Panc1 (cell line): ENCODE measurements around the gene KAZN. TPM values are rescaled to one million over a fixed set of nuclear protein-coding genes. Genes with fewer than 3 reads are reported as not detected.

ENCODE experiments used
- ATAC-seq: fragments of 200-7000 bp; cut with Tn5 transposase; 2 replicates; pipeline ENCODE4 v1.9.1; 2020; ENCODE audit warnings: mild to moderate bottlenecking, moderate library complexity
- BruUV-seq: library from RNA; stranded (reverse); fragments of 400-500 nt; replicated peaks from 2 replicates; lab custom pipeline; 2021; lab: Mats Ljungman, UMichigan
- CTCF ChIA-PET: fragments of 300-600 bp; sonication (Branson Sonifier 250); formaldehyde crosslinking; loops from one replicate; lab custom pipeline; 2022; ENCODE audit warnings: antibody characterized with exemption; lab: Charles Lee
- POLR2A ChIA-PET: fragments of 300-600 bp; sonication (Branson Sonifier 250); formaldehyde crosslinking; loops from one replicate; lab custom pipeline; 2022; ENCODE audit warnings: antibody characterized with exemption; lab: Charles Lee
- DNase-seq: peaks from one replicate; pipeline ENCODE4 v3.0.0-alpha.2; 2010; ENCODE audit warnings: low read depth, low spot score
- H3K27ac ChIP-seq: 2 replicates; pipeline ENCODE4 v1.5.1; 2011; ENCODE audit warnings: mild to moderate bottlenecking, low read length, inconsistent platforms
- H3K27me3 ChIP-seq: fragments of 200-500 bp; sonication (Bioruptor generic); 2 replicates; pipeline ENCODE4 v1.6.0; 2014; ENCODE audit warnings: low read length, inconsistent platforms; ENCODE audit not compliant: control insufficient read depth, insufficient read depth
- H3K36me3 ChIP-seq: fragments of 200-500 bp; sonication (Bioruptor generic); 2 replicates; pipeline ENCODE4 v1.5.1; 2014; ENCODE audit warnings: inconsistent platforms, mild to moderate bottlenecking, low read length, moderate library complexity; ENCODE audit not compliant: control insufficient read depth, insufficient read depth
- H3K4me1 ChIP-seq: 2 replicates; pipeline ENCODE4 v1.5.1; 2011; ENCODE audit warnings: inconsistent platforms, mild to moderate bottlenecking, low read length, moderate library complexity; ENCODE audit not compliant: control insufficient read depth, insufficient read depth
- H3K4me3 ChIP-seq, 2 experiments: 2 replicates each; pipeline ENCODE4 v1.5.1; 2011 to 2012; ENCODE audit warnings: low read depth in 2 of 2, low read length in 2 of 2, mild to moderate bottlenecking in 2 of 2, inconsistent platforms in 1 of 2, moderate library complexity in 1 of 2
- H3K9me3 ChIP-seq: fragments of 200-500 bp; sonication (Bioruptor generic); 2 replicates; pipeline ENCODE4 v1.5.1; 2014; ENCODE audit warnings: low read depth, mild to moderate bottlenecking, inconsistent platforms, low read length, moderate library complexity; ENCODE audit not compliant: control insufficient read depth, insufficient read depth
- CTCF ChIP-seq: fragments of 450-650 bp; IDR thresholded peaks from 2 replicates; pipeline ENCODE4 v1.5.1; 2017; ENCODE audit warnings: mild to moderate bottlenecking
- POLR2AphosphoS5 ChIP-seq: IDR thresholded peaks from 2 replicates; pipeline ENCODE4 v1.6.1; 2012; ENCODE audit warnings: mild to moderate bottlenecking, low read depth, low read length, moderate library complexity
- REST ChIP-seq, 2 experiments: IDR thresholded peaks; 2 replicates each; pipeline ENCODE4 v1.6.1; 2011 to 2012; ENCODE audit warnings: low read depth in 2 of 2, control low read depth in 1 of 2, low read length in 1 of 2, mild to moderate bottlenecking in 1 of 2, moderate library complexity in 1 of 2; ENCODE audit not compliant: insufficient read depth in 1 of 2
- SIN3A ChIP-seq: IDR thresholded peaks from 2 replicates; pipeline ENCODE4 v1.6.1; 2012; ENCODE audit warnings: low read depth, mild to moderate bottlenecking, low read length, moderate library complexity, borderline replicate concordance; ENCODE audit not compliant: insufficient read depth
- TCF7L2 ChIP-seq: IDR thresholded peaks from 2 replicates; pipeline ENCODE4 v1.6.1; 2011; ENCODE audit warnings: mild to moderate bottlenecking, low read depth, low read length, inconsistent platforms
- in situ Hi-C: cut with HindIII; loops from 2 replicates; pipeline ENCODE4 v1.10.0; 2016; ENCODE audit warnings: low sequenced_read_pairs, low pct_unique_long_range_greater_than_20kb
- intact Hi-C: fragments of 100-400 bp; cut with micrococcal nuclease; formaldehyde crosslinking; loops from one replicate; pipeline ENCODE4 v1.10.0; 2022; ENCODE audit not compliant: unreplicated experiment
- total RNA-seq: library from RNA; stranded (reverse); gene quantifications from one replicate; pipeline ENCODE4 v1.2.1, GENCODE V29; 2021; ENCODE audit not compliant: unreplicated experiment

KAZN gene
- total RNA-seq, 1 experiment from 2014 or later, result 6.6 TPM

GRCh38 chr1:14648391-14648790 lies 49.9 kb downstream of the KAZN start:
- no TSS peak for BruUV-seq
- DNase-seq, result no peak
- Histone ChIP-seq H3K4me3 (no peak overlapping the region), H3K9me3 (no peaks in the 10 kb centered on the region), H3K4me1 (no peaks in the 10 kb centered on the region), H3K27ac (no peak overlapping the region), H3K27me3 (no peaks in the 10 kb centered on the region), H3K36me3 (no peaks in the 10 kb centered on the region)
- ATAC-seq, result no peak
- in situ Hi-C loops (no loop called here), intact Hi-C loops (no loop called here)
- no peak for TF ChIP-seq TCF7L2
- TF ChIP-seq CTCF, result no peak
- no peak for TF ChIP-seq SIN3A
- no peak for TF ChIP-seq POLR2AphosphoS5
- TF ChIP-seq REST (IDR thresholded peaks at IDR 0.05; ENCODE audit: insufficient read depth in 1 of 2, low read depth in 2 of 2, low read length in 1 of 2), result no peak
- CTCF ChIA-PET, result no interaction called here
- POLR2A ChIA-PET, result no interaction called here

- in situ Hi-C loops, result no loop called here
- no peak for DNase-seq
- H3K4me3 ChIP-seq, result no peak overlapping the region
Measured at GRCh38 chr1:14648896-14649855, 50.7 kb downstream of the KAZN start.

More at GRCh38 chr1:14648896-14649855, 50.7 kb downstream of the KAZN start:
- intact Hi-C loops, result no loop called here
- CTCF ChIA-PET, result no interaction called here
- Histone ChIP-seq H3K27ac (no peak overlapping the region), H3K27me3 (no peaks in the 10 kb centered on the region), H3K9me3 (no peaks in the 10 kb centered on the region), H3K4me1 (no peaks in the 10 kb centered on the region), H3K36me3 (no peaks in the 10 kb centered on the region)
- TF ChIP-seq POLR2AphosphoS5 (no peak), CTCF (no peak), TCF7L2 (no peak)
- ATAC-seq, result no peak
- BruUV-seq, result no TSS peak
- POLR2A ChIA-PET, result no interaction called here
